GM18508 (cell line): Measurements from ENCODE around the gene EME2.

Experiments used
- ATAC-seq: cut with Tn5 transposase; IDR thresholded peaks from one replicate; pipeline ENCODE4 v1.9.1; 2021; ENCODE audit warnings: moderate number of reproducible peaks; ENCODE audit not compliant: insufficient read depth, unreplicated experiment

EME2 gene

GRCh38 chr16:1776991-1777374, 4.4 kb downstream of the EME2 start:
- ATAC-seq, result no peak

- ATAC-seq, result no peak
Observed at GRCh38 chr16:1777375-1778199, 5.0 kb downstream of the EME2 start.

GRCh38 chr16:1778200-1779179, 5.9 kb downstream of the EME2 start:
- no peak for ATAC-seq

- no peak for ATAC-seq
Observed at GRCh38 chr16:1779234-1779701, 6.7 kb downstream of the EME2 start.

- ATAC-seq, result no peak
Observed at GRCh38 chr16:1779741-1780676, 7.4 kb downstream of the EME2 start.

- no peak for ATAC-seq
Observed at GRCh38 chr16:1780677-1781072, 8.1 kb downstream of the EME2 start.

- ATAC-seq, result no peak
Observed at GRCh38 chr16:1781254-1781653, 8.6 kb downstream of the EME2 start.

GRCh38 chr16:1781758-1782407, 9.3 kb downstream of the EME2 start:
- ATAC-seq, result no peak

GRCh38 chr16:1782408-1783264, 10.0 kb downstream of the EME2 start, which contains the start of the genes NUBP2 and SPSB3:
Gene NUBP2, plus strand, starts transcription at chr16:1782960. Its CDS starts 61 bp downstream, at chr16:1783021.
Gene SPSB3, minus strand, starts transcription at chr16:1782571. Its CDS starts 1,088 bp downstream, at chr16:1781483.
- peak; percentile 78 for ATAC-seq

GRCh38 chr16:1784977-1785845, 12.6 kb downstream of the EME2 start:
- no peak for ATAC-seq

GRCh38 chr16:1785846-1786170, 13.2 kb downstream of the EME2 start:
- ATAC-seq, result no peak

GRCh38 chr16:1786242-1787055, 13.8 kb downstream of the EME2 start:
- ATAC-seq, result no peak

GRCh38 chr16:1787056-1787321, 14.4 kb downstream of the EME2 start:
- ATAC-seq, result no peak

GRCh38 chr16:1787322-1788094, 14.9 kb downstream of the EME2 start:
- ATAC-seq, result no peak

GRCh38 chr16:1788095-1788707, 15.6 kb downstream of the EME2 start:
- ATAC-seq, result no peak

GRCh38 chr16:1788708-1789100, 16.1 kb downstream of the EME2 start:
- no peak for ATAC-seq
